Cardiac fibroblast (primary cell): ENCODE measurements around the gene CDK14.
A peak's percentile ranks its signal among the peaks of the same experiment; 100 is the strongest.

Experiments used
- DNase-seq, 2 donors: peaks; one replicate each; pipeline versions ENCODE4 v3.0.0 to v3.0.0-alpha.2; 2010; ENCODE audit warnings: low read depth in 2 of 2
- H3K4me3 ChIP-seq, 2 donors: replicated peaks in 1 of 2; 1 replicate in 1 of 2; 2 replicates in 1 of 2; pipeline ENCODE4 v1.5.1; 2011; ENCODE audit warnings: low read depth in 2 of 2, low read length in 2 of 2, mild to moderate bottlenecking in 2 of 2, moderate library complexity in 1 of 2
- CTCF ChIP-seq: IDR thresholded peaks from one replicate; pipeline ENCODE4 v1.5.1; 2011; ENCODE audit warnings: low read depth, mild to moderate bottlenecking, low read length, inconsistent platforms

CDK14 gene

GRCh38 chr7:90758933-90759562, 162.9 kb downstream of the CDK14 start:
- TF ChIP-seq CTCF, result no peak
- H3K4me3 ChIP-seq, result no peak overlapping the region
- DNase-seq, result no peak

DNA sequence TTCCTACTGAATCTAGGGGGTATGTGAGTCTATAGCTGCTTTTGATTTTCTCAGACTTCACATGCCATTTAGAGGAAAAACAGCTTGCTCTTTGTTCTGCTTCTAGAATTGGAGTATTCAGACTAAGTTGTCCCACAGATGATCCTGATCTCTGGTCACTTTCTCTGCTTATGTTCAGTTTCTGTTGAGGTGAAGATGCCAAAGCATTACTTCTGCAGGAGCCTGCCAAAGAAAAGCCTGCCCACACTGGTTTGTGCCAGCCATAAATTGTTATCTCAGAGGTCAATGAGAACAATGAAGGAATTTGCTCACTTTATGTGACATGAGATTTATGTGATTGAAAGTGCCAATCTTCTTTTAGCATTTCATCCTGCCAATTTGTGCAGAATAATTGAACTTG, 163.6 kb downstream of the CDK14 start:
- TF ChIP-seq CTCF, result no peak
- no peak overlapping the region for H3K4me3 ChIP-seq
- DNase-seq, result no peak

GRCh38 chr7:90760892-90761291, 164.8 kb downstream of the CDK14 start:
- TF ChIP-seq CTCF, result no peak
- no peak for DNase-seq
- H3K4me3 ChIP-seq, result no peak overlapping the region

- DNase-seq, result no peak
- no peak overlapping the region for H3K4me3 ChIP-seq
- no peak for TF ChIP-seq CTCF
Measured at GRCh38 chr7:90761584-90761983, 165.5 kb downstream of the CDK14 start.

DNA sequence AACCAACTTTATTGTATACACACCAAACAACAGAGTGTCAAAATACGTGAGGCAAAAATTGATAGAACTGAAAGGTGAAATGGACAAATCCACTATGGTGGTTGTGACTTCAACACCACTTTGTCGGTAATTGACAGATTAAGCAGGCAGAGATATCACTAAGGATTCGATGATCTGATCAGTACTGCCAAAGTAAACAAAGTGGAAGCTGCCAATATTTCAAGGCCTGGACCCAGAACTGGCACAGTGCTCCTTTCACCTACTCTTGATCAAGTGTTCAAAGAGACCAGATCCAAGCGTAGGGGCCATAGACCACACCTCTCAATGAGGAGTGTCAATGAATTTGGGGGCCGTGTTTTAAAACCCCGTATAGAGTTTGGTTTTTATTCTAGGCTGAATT, 167.0 kb downstream of the CDK14 start:
- no peak for TF ChIP-seq CTCF
- H3K4me3 ChIP-seq, result no peak overlapping the region
- DNase-seq, result no peak

DNA sequence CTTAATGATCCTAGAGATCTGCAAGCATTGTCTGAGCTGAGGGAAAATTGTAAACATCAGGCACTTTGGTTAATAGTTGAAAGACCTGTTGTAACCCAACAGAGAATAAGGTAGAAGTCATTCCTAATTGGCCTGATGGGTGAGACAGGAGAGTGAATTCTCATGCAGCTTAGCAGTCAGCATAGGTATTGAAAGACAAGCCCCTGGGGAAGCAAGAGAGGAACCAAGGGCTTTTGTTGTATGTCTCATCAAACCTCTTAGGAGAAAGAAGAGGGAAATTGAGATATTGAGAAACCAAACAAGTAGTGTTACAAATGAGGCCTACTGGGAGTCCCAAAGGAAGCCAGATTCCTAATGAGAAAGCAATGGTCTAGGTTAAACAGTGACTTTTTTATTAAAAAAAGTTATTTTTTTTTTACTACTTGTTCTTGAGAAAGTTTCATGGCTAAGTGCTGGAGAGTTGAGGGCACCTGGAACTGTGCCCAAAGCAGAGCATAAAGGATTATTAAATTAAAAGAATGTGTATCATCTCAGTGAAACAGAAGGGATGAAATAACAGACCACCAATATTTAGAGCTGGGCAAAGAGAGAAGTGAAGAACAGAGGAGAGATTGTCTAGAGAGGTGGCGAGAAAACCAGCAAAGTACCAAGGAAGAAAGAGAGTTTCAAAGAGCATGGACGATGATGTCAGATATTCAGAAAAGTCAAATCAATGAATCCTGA, 168.9 kb downstream of the CDK14 start:
- TF ChIP-seq CTCF, result no peak
- peak in 1 of 2 donors; percentile 65 for DNase-seq
- H3K4me3 ChIP-seq, result no peak overlapping the region
